PC-9 (cell line): ENCODE measurements around the gene LYSMD4. TPM values are rescaled to one million over a fixed set of nuclear protein-coding genes. Genes with fewer than 3 reads are reported as not detected.

Experiments used
- BruUV-seq: library from RNA; stranded (reverse); fragments of 400-500 nt; replicated peaks from 2 replicates; lab custom pipeline; 2021; lab: Mats Ljungman, UMichigan
- CTCF ChIA-PET: fragments of 300-600 bp; sonication (Branson Sonifier 250); formaldehyde crosslinking; loops from one replicate; lab custom pipeline; 2022; ENCODE audit warnings: antibody characterized with exemption; lab: Charles Lee
- POLR2A ChIA-PET: fragments of 300-600 bp; sonication (Branson Sonifier 250); formaldehyde crosslinking; loops from one replicate; lab custom pipeline; 2022; ENCODE audit warnings: antibody characterized with exemption; ENCODE audit not compliant: unreplicated experiment; lab: Charles Lee
- DNase-seq, 2 experiments: peaks; one replicate each; pipeline versions ENCODE4 v3.0.0 to v3.0.0-alpha.2; 2015 to 2022; ENCODE audit warnings: mixed read lengths in 1 of 2
- H2AFZ ChIP-seq: fragments of 200-600 bp; sonication (generic); 2 replicates; pipeline ENCODE4 v1.8.1; 2017; ENCODE audit warnings: antibody characterized with exemption
- H3F3A ChIP-seq: fragments of 200-600 bp; sonication (generic); 2 replicates; pipeline ENCODE4 v1.8.1; 2017; ENCODE audit warnings: antibody characterized with exemption, mild to moderate bottlenecking, low read depth; ENCODE audit not compliant: insufficient read depth
- H3K27ac ChIP-seq: fragments of 200-600 bp; sonication (generic); 2 replicates; pipeline ENCODE4 v1.6.1; 2016; ENCODE audit warnings: mixed run types
- H3K27me3 ChIP-seq: fragments of 200-600 bp; sonication (generic); 2 replicates; pipeline ENCODE4 v1.6.1; 2016; ENCODE audit warnings: low read depth, mixed run types; ENCODE audit not compliant: insufficient read depth
- H3K36me3 ChIP-seq: fragments of 200-600 bp; sonication (generic); 2 replicates; pipeline ENCODE4 v1.6.1; 2016; ENCODE audit warnings: low read depth, mixed run types
- H3K4me1 ChIP-seq: fragments of 200-600 bp; sonication (generic); replicated peaks from 2 replicates; pipeline ENCODE4 v1.6.1; 2016; ENCODE audit warnings: mixed run types; ENCODE audit not compliant: insufficient read depth
- H3K4me2 ChIP-seq: fragments of 200-600 bp; sonication (generic); 2 replicates; pipeline ENCODE4 v1.6.1; 2017; ENCODE audit warnings: mixed run types
- H3K4me3 ChIP-seq: fragments of 200-600 bp; sonication (generic); 2 replicates; pipeline ENCODE4 v1.6.1; 2016; ENCODE audit warnings: mixed run types
- H3K79me2 ChIP-seq: fragments of 200-600 bp; sonication (generic); 2 replicates; pipeline ENCODE4 v1.6.1; 2017; ENCODE audit warnings: low read depth, mixed run types
- H3K9me2 ChIP-seq: fragments of 200-600 bp; sonication (generic); 2 replicates; pipeline ENCODE4 v1.8.1; 2017; ENCODE audit warnings: mild to moderate bottlenecking; ENCODE audit not compliant: insufficient read depth
- H3K9me3 ChIP-seq: fragments of 200-600 bp; sonication (generic); 2 replicates; pipeline ENCODE4 v1.8.1; 2016; ENCODE audit warnings: low read depth; ENCODE audit not compliant: insufficient read depth
- H4K20me1 ChIP-seq: fragments of 200-600 bp; sonication (generic); 2 replicates; pipeline ENCODE4 v1.8.1; 2017; ENCODE audit not compliant: insufficient read depth
- CTCF ChIP-seq: fragments of 200-600 bp; sonication (generic); conservative IDR thresholded peaks from 2 replicates; pipeline ENCODE4 v1.6.1; 2017; ENCODE audit warnings: mixed run types, antibody characterized with exemption, mild to moderate bottlenecking, moderate library complexity
- EZH2 ChIP-seq: fragments of 200-600 bp; sonication (generic); IDR thresholded peaks from 2 replicates; pipeline ENCODE4 v1.8.0; 2017; ENCODE audit warnings: antibody characterized with exemption, low read depth
- intact Hi-C: fragments of 100-400 bp; cut with micrococcal nuclease; formaldehyde crosslinking; loops from one replicate; pipeline ENCODE4 v1.10.0; 2022; ENCODE audit not compliant: unreplicated experiment
- total RNA-seq: library from RNA; stranded (reverse); gene quantifications from 2 replicates; pipeline ENCODE4 v1.2.3, GENCODE V29; 2021

The LYSMD4 gene
- total RNA-seq, 1 experiment from 2014 or later, result 5.7 TPM

GRCh38 chr15:99720533-99720932, 12.7 kb downstream of the LYSMD4 start:
- Histone ChIP-seq H3K27me3 (no peaks in the 10 kb centered on the region), H3K9me2 (no peaks in the 10 kb centered on the region), H2AFZ (no peak overlapping the region), H4K20me1 (no peaks in the 10 kb centered on the region), H3K27ac (no peak overlapping the region), H3K36me3 (no peaks in the 10 kb centered on the region), H3K4me2 (no peak overlapping the region), H3K4me1 (no peaks in the 10 kb centered on the region), H3K9me3 (no peaks in the 10 kb centered on the region), H3K4me3 (no peak overlapping the region), H3K79me2 (no peaks in the 10 kb centered on the region), H3F3A (no peaks in the 10 kb centered on the region)
- CTCF ChIA-PET, result interaction anchor here (0.6 kb wide), 1 partner anchor 887 kb away, joined by 3 read pairs; no protein-coding TSS in a partner anchor
- POLR2A ChIA-PET, result no interaction called here
- no peak for TF ChIP-seq CTCF
- no peak for TF ChIP-seq EZH2
- DNase-seq, result no peak
- intact Hi-C loops, result no loop called here
- no TSS peak for BruUV-seq

DNA sequence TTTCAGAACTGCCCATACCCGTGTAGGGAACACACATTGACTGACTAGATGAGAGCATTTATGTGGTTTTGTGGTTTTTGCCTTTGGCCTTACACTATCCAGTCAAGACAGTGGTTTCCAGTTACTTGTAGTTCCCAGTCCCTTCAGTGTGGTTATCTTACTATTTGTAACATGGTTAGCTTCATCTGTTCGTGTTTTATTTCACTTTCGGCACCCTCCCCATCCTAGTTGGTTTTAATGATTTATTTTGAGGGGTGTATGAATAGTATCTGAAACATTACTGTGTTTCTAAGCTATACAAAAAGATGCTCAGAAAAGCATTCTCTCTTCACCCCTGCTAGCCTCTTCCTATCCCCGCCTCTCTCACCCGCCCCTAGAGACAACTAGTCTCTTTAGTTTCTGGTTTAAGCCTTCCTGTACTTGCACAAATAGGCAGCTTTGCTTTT, 14.1 kb downstream of the LYSMD4 start:
- no peak for DNase-seq
- H4K20me1 ChIP-seq, result no peaks in the 10 kb centered on the region
- intact Hi-C loops, result no loop called here
- no peak overlapping the region for H3K27ac ChIP-seq
- no peaks in the 10 kb centered on the region for H3K9me2 ChIP-seq
- H2AFZ ChIP-seq, result no peak overlapping the region
- H3K4me3 ChIP-seq, result no peak overlapping the region
- H3K4me1 ChIP-seq, result no peaks in the 10 kb centered on the region
- H3K27me3 ChIP-seq, result no peaks in the 10 kb centered on the region
- no TSS peak for BruUV-seq
- H3F3A ChIP-seq, result no peaks in the 10 kb centered on the region
- no peaks in the 10 kb centered on the region for H3K79me2 ChIP-seq
- POLR2A ChIA-PET, result no interaction called here
- no peaks in the 10 kb centered on the region for H3K36me3 ChIP-seq
- no peak overlapping the region for H3K4me2 ChIP-seq
- no peaks in the 10 kb centered on the region for H3K9me3 ChIP-seq
- CTCF ChIA-PET, result no interaction called here
- TF ChIP-seq CTCF, result no peak

GRCh38 chr15:99718421-99718820, 14.8 kb downstream of the LYSMD4 start:
- H3K4me1 ChIP-seq, result no peaks in the 10 kb centered on the region
- no peak for TF ChIP-seq EZH2
- no peak for TF ChIP-seq CTCF
- H3K9me2 ChIP-seq, result no peaks in the 10 kb centered on the region
- no peak overlapping the region for H3K27ac ChIP-seq
- H3K36me3 ChIP-seq, result no peaks in the 10 kb centered on the region
- no peaks in the 10 kb centered on the region for H3K9me3 ChIP-seq
- no peak overlapping the region for H3K4me3 ChIP-seq
- H3K4me2 ChIP-seq, result no peak overlapping the region
- BruUV-seq, result no TSS peak
- ChIA-PET POLR2A (no interaction called here), CTCF (no interaction called here)
- intact Hi-C loops, result no loop called here
- H4K20me1 ChIP-seq, result no peaks in the 10 kb centered on the region
- no peak for DNase-seq
- no peak overlapping the region for H2AFZ ChIP-seq
- H3K79me2 ChIP-seq, result no peaks in the 10 kb centered on the region
- no peaks in the 10 kb centered on the region for H3K27me3 ChIP-seq
- no peaks in the 10 kb centered on the region for H3F3A ChIP-seq
